GM21737 (cell line): ENCODE data around the gene OPTC.

Experiments used
- ATAC-seq: cut with Tn5 transposase; IDR thresholded peaks from one replicate; pipeline ENCODE4 v1.9.1; 2021; ENCODE audit warnings: mild to moderate bottlenecking, moderate library complexity; ENCODE audit not compliant: unreplicated experiment

OPTC gene

GRCh38 chr1:203490607-203491006, 3.3 kb upstream of the OPTC start:
- ATAC-seq, result no peak

- no peak for ATAC-seq
These were observed 2.3 kb upstream of the OPTC start for GRCh38 chr1:203491664-203492063.

- ATAC-seq, result no peak
These were observed 1.7 kb upstream of the OPTC start for GRCh38 chr1:203492082-203492747.

- no peak for ATAC-seq
These were observed 1.2 kb upstream of the OPTC start for GRCh38 chr1:203492748-203493130.

GRCh38 chr1:203495845-203496244, 1.9 kb downstream of the OPTC start:
- ATAC-seq, result no peak

GRCh38 chr1:203497269-203497777, 3.4 kb downstream of the OPTC start:
- no peak for ATAC-seq

- ATAC-seq, result no peak
These were observed 5.8 kb downstream of the OPTC start for GRCh38 chr1:203499643-203500278.

- no peak for ATAC-seq
These were observed 6.3 kb downstream of the OPTC start for GRCh38 chr1:203500279-203500678.

- ATAC-seq, result no peak
These were observed 9.9 kb downstream of the OPTC start for GRCh38 chr1:203503836-203504235.

- ATAC-seq, result no peak
These were observed 10.7 kb downstream of the OPTC start for GRCh38 chr1:203504400-203505250.

- no peak for ATAC-seq
These were observed 11.7 kb downstream of the OPTC start for GRCh38 chr1:203505526-203506204.

GRCh38 chr1:203506858-203507626, 13.1 kb downstream of the OPTC start:
- ATAC-seq, result no peak

- ATAC-seq, result no peak
These were observed 13.8 kb downstream of the OPTC start for GRCh38 chr1:203507759-203508158.

GRCh38 chr1:203508463-203509073, 14.6 kb downstream of the OPTC start:
- ATAC-seq, result no peak

- ATAC-seq, result no peak
These were observed 15.2 kb downstream of the OPTC start for GRCh38 chr1:203509135-203509534.

- no peak for ATAC-seq
These were observed 17.6 kb downstream of the OPTC start for GRCh38 chr1:203511513-203511912.

- no peak for ATAC-seq
These were observed 18.0 kb downstream of the OPTC start for GRCh38 chr1:203511930-203512329.

- ATAC-seq, result no peak
These were observed 18.5 kb downstream of the OPTC start for GRCh38 chr1:203512517-203512847.

- no peak for ATAC-seq
These were observed 19.1 kb downstream of the OPTC start for GRCh38 chr1:203512848-203513584.
